WTC11 (cell line): ENCODE results near the gene PPM1M. TPM values are rescaled to one million over a fixed set of nuclear protein-coding genes. Genes with fewer than 3 reads are reported as not detected.

Experiments used
- ATAC-seq: fragments of 200-7000 bp; cut with Tn5 transposase; 2 replicates; pipeline ENCODE4 v1.10.0; 2021; ENCODE audit warnings: mild to moderate bottlenecking, moderate library complexity
- CTCF ChIA-PET: fragments of 300-600 bp; sonication (Branson Sonifier 250); formaldehyde crosslinking; loops from one replicate; lab custom pipeline; 2021; ENCODE audit warnings: antibody characterized with exemption; lab: Charles Lee
- POLR2A ChIA-PET: fragments of 350-600 bp; sonication (Branson Sonifier 250); formaldehyde crosslinking; loops from one replicate; lab custom pipeline; 2021; ENCODE audit warnings: antibody characterized with exemption; lab: Charles Lee
- DNase-seq: peaks from one replicate; pipeline ENCODE4 v3.0.0; 2021; ENCODE audit warnings: low spot score
- H3K27ac Mint-ChIP-seq: 2 replicates; pipeline ENCODE4 v1.8.0; 2021; ENCODE audit warnings: mixed read lengths
- H3K27me3 Mint-ChIP-seq: 2 replicates; pipeline ENCODE4 v1.8.0; 2021; ENCODE audit warnings: low read depth, mild to moderate bottlenecking, moderate library complexity, mixed read lengths
- H3K36me3 Mint-ChIP-seq: 2 replicates; pipeline ENCODE4 v1.8.0; 2021; ENCODE audit warnings: mixed read lengths
- H3K4me1 Mint-ChIP-seq: 2 replicates; pipeline ENCODE4 v1.8.0; 2022; ENCODE audit warnings: mixed read lengths
- H3K4me3 Mint-ChIP-seq: 2 replicates; pipeline ENCODE4 v1.8.0; 2021; ENCODE audit warnings: mild to moderate bottlenecking, moderate library complexity, mixed read lengths
- H3K9me3 Mint-ChIP-seq: 2 replicates; pipeline ENCODE4 v1.8.0; 2021; ENCODE audit warnings: mixed read lengths
- ATF1 ChIP-seq: sonication (generic); formaldehyde crosslinking; IDR thresholded peaks from 2 replicates; pipeline ENCODE4 v1.8.1; 2023; ENCODE audit warnings: mild to moderate bottlenecking, moderate library complexity, missing genetic modification reagents
- CBFB ChIP-seq: sonication (generic); formaldehyde crosslinking; IDR thresholded peaks from 2 replicates; pipeline ENCODE4 v1.8.1; 2022; ENCODE audit warnings: mild to moderate bottlenecking, low read depth, missing genetic modification reagents
- ESRRA ChIP-seq: sonication (generic); formaldehyde crosslinking; IDR thresholded peaks from 2 replicates; pipeline ENCODE4 v1.8.1; 2022; ENCODE audit warnings: mild to moderate bottlenecking, missing genetic modification reagents, borderline replicate concordance
- ETV6 ChIP-seq: sonication (generic); formaldehyde crosslinking; IDR thresholded peaks from 2 replicates; pipeline ENCODE4 v1.8.1; 2022; ENCODE audit warnings: mild to moderate bottlenecking, missing genetic modification reagents
- FOXK1 ChIP-seq: sonication (generic); formaldehyde crosslinking; IDR thresholded peaks from 2 replicates; pipeline ENCODE4 v1.8.0; 2022; ENCODE audit warnings: mild to moderate bottlenecking, moderate library complexity, missing genetic modification reagents
- HMGA2 ChIP-seq: fragments of 250-450 bp; sonication (Bioruptor Pico); IDR thresholded peaks from 2 replicates; pipeline ENCODE4 v1.4.0; 2021; ENCODE audit warnings: mild to moderate bottlenecking, moderate library complexity
- NFE2L1 ChIP-seq: sonication (generic); formaldehyde crosslinking; IDR thresholded peaks from 2 replicates; pipeline ENCODE4 v1.8.1; 2023; ENCODE audit warnings: missing genetic modification reagents
- NR1H2 ChIP-seq: sonication (generic); formaldehyde crosslinking; IDR thresholded peaks from 2 replicates; pipeline ENCODE4 v1.9.0; 2021; ENCODE audit warnings: mild to moderate bottlenecking, moderate library complexity, missing genetic modification reagents
- NR3C1 ChIP-seq: sonication (generic); formaldehyde crosslinking; conservative IDR thresholded peaks from 2 replicates; pipeline ENCODE4 v1.8.1; 2023; ENCODE audit warnings: low read depth, mild to moderate bottlenecking, missing genetic modification reagents
- OVOL2 ChIP-seq: fragments of 250-450 bp; sonication (Bioruptor Pico); IDR thresholded peaks from 2 replicates; pipeline ENCODE4 v1.9.0; 2021; ENCODE audit warnings: mild to moderate bottlenecking, borderline replicate concordance
- SMAD3 ChIP-seq: sonication (generic); formaldehyde crosslinking; IDR thresholded peaks from 2 replicates; pipeline ENCODE4 v1.8.0; 2022; ENCODE audit warnings: missing genetic modification reagents, mild to moderate bottlenecking, borderline replicate concordance
- TCF7 ChIP-seq: sonication (generic); formaldehyde crosslinking; IDR thresholded peaks from 2 replicates; pipeline ENCODE4 v1.8.0; 2022; ENCODE audit warnings: mild to moderate bottlenecking, low read depth, missing genetic modification reagents, moderate library complexity
- ZNF671 ChIP-seq: fragments of 250-450 bp; sonication (Bioruptor Pico); IDR thresholded peaks from 2 replicates; pipeline ENCODE4 v1.8.0; 2021; ENCODE audit warnings: mild to moderate bottlenecking
- total RNA-seq: library from RNA; stranded (reverse); gene quantifications from 3 replicates; pipeline ENCODE4 v1.2.3, GENCODE V29; 2021
- TF ChIP-seq, protein P1 (sequence below): fragments of 250-450 bp; sonication (Bioruptor Pico); IDR thresholded peaks from 2 replicates; pipeline ENCODE4 v1.9.0; 2021; ENCODE audit warnings: mild to moderate bottlenecking, borderline replicate concordance
- TF ChIP-seq, protein P2 (sequence below): sonication (generic); formaldehyde crosslinking; IDR thresholded peaks from 2 replicates; pipeline ENCODE4 v1.8.1; 2022; ENCODE audit warnings: low read depth, mild to moderate bottlenecking, moderate library complexity, missing genetic modification reagents, borderline replicate concordance
- TF ChIP-seq, protein P3 (sequence below): sonication (generic); formaldehyde crosslinking; IDR thresholded peaks from 2 replicates; pipeline ENCODE4 v1.8.1; 2022; ENCODE audit warnings: low read depth, missing genetic modification reagents, borderline replicate concordance
- TF ChIP-seq, protein P4 (sequence below): sonication (generic); formaldehyde crosslinking; IDR thresholded peaks from 2 replicates; pipeline ENCODE4 v1.8.0; 2022; ENCODE audit warnings: mild to moderate bottlenecking, missing genetic modification reagents
- TF ChIP-seq, protein P5 (sequence below): sonication (generic); formaldehyde crosslinking; IDR thresholded peaks from 2 replicates; pipeline ENCODE4 v1.8.1; 2022; ENCODE audit warnings: missing genetic modification reagents, borderline replicate concordance
- TF ChIP-seq, protein P6 (sequence below): sonication (generic); formaldehyde crosslinking; conservative IDR thresholded peaks from 2 replicates; pipeline ENCODE4 v1.8.1; 2022; ENCODE audit warnings: mild to moderate bottlenecking, missing genetic modification reagents
- TF ChIP-seq, protein P7 (sequence below): fragments of 200-600 bp; IDR thresholded peaks from 2 replicates; pipeline ENCODE4 v1.8.0; 2022; ENCODE audit warnings: antibody characterized with exemption

Gene PPM1M
- total RNA-seq, 1 experiment from 2014 or later, result 7.0 TPM

DNA sequence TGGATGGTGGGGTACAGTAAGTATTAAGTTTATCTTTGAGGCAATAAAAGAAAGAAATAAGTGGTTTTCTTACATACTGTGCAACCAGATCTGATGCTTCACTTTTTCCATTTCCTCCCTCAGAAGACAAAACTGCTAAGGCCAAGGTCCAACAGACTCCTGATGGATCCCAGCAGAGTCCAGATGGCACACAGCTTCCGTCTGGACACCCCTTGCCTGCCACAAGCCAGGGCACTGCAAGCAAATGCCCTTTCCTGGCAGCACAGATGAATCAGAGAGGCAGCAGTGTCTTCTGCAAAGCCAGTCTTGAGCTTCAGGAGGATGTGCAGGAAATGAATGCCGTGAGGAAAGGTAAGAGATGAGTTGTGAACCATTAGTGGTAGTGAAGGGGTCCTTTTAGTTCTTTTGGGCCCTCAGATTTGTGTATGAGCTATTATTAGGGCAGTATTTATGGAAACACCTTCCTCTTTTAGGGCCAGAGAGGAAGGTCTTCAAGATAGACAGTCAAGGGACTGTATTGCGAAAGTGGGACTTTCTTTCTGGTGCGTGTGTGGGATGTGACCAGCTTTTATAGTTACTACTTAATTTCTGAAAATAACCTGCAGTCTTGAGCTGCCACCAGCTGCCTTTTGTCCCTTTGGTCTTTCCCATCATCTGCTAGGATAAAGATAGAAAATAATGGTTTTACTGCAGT, 43.0 kb upstream of the PPM1M start:
- ChIA-PET POLR2A (no interaction called here), CTCF (interaction anchor here (1.3 kb wide), 1 partner anchor 18 kb away, joined by 10 read pairs; no protein-coding TSS in a partner anchor)
- Mint-ChIP-seq H3K36me3 (peaks cover 66% of the 10 kb centered on the region), H3K27ac (no peak overlapping the region), H3K9me3 (no peaks in the 10 kb centered on the region), H3K27me3 (peaks cover 2% of the 10 kb centered on the region; the same call in 1 of the 2 replicates), H3K4me3 (no peak overlapping the region), H3K4me1 (peaks cover 12% of the 10 kb centered on the region)
- DNase-seq, result no peak
- TF ChIP-seq, protein P1, sequence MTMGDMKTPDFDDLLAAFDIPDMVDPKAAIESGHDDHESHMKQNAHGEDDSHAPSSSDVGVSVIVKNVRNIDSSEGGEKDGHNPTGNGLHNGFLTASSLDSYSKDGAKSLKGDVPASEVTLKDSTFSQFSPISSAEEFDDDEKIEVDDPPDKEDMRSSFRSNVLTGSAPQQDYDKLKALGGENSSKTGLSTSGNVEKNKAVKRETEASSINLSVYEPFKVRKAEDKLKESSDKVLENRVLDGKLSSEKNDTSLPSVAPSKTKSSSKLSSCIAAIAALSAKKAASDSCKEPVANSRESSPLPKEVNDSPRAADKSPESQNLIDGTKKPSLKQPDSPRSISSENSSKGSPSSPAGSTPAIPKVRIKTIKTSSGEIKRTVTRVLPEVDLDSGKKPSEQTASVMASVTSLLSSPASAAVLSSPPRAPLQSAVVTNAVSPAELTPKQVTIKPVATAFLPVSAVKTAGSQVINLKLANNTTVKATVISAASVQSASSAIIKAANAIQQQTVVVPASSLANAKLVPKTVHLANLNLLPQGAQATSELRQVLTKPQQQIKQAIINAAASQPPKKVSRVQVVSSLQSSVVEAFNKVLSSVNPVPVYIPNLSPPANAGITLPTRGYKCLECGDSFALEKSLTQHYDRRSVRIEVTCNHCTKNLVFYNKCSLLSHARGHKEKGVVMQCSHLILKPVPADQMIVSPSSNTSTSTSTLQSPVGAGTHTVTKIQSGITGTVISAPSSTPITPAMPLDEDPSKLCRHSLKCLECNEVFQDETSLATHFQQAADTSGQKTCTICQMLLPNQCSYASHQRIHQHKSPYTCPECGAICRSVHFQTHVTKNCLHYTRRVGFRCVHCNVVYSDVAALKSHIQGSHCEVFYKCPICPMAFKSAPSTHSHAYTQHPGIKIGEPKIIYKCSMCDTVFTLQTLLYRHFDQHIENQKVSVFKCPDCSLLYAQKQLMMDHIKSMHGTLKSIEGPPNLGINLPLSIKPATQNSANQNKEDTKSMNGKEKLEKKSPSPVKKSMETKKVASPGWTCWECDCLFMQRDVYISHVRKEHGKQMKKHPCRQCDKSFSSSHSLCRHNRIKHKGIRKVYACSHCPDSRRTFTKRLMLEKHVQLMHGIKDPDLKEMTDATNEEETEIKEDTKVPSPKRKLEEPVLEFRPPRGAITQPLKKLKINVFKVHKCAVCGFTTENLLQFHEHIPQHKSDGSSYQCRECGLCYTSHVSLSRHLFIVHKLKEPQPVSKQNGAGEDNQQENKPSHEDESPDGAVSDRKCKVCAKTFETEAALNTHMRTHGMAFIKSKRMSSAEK (CRISPR knock-in tag), result no peak
- TF ChIP-seq, protein P2, sequence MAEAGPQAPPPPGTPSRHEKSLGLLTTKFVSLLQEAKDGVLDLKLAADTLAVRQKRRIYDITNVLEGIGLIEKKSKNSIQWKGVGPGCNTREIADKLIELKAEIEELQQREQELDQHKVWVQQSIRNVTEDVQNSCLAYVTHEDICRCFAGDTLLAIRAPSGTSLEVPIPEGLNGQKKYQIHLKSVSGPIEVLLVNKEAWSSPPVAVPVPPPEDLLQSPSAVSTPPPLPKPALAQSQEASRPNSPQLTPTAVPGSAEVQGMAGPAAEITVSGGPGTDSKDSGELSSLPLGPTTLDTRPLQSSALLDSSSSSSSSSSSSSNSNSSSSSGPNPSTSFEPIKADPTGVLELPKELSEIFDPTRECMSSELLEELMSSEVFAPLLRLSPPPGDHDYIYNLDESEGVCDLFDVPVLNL (CRISPR knock-in tag), result no peak
- TF ChIP-seq NFE2L1 (CRISPR knock-in tag) (no peak), ATF1 (CRISPR knock-in tag) (no peak), ZNF671 (CRISPR knock-in tag) (no peak), HMGA2 (CRISPR knock-in tag) (no peak), CBFB (no peak), ESRRA (CRISPR knock-in tag) (no peak), SMAD3 (no peak), FOXK1 (no peak), NR1H2 (CRISPR knock-in tag) (no peak), TCF7 (CRISPR knock-in tag) (no peak), OVOL2 (CRISPR knock-in tag) (no peak), NR3C1 (CRISPR knock-in tag) (no peak), ETV6 (CRISPR knock-in tag) (no peak)
- TF ChIP-seq, protein P3, sequence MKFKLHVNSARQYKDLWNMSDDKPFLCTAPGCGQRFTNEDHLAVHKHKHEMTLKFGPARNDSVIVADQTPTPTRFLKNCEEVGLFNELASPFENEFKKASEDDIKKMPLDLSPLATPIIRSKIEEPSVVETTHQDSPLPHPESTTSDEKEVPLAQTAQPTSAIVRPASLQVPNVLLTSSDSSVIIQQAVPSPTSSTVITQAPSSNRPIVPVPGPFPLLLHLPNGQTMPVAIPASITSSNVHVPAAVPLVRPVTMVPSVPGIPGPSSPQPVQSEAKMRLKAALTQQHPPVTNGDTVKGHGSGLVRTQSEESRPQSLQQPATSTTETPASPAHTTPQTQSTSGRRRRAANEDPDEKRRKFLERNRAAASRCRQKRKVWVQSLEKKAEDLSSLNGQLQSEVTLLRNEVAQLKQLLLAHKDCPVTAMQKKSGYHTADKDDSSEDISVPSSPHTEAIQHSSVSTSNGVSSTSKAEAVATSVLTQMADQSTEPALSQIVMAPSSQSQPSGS (CRISPR knock-in tag), result no peak
- TF ChIP-seq, protein P4, sequence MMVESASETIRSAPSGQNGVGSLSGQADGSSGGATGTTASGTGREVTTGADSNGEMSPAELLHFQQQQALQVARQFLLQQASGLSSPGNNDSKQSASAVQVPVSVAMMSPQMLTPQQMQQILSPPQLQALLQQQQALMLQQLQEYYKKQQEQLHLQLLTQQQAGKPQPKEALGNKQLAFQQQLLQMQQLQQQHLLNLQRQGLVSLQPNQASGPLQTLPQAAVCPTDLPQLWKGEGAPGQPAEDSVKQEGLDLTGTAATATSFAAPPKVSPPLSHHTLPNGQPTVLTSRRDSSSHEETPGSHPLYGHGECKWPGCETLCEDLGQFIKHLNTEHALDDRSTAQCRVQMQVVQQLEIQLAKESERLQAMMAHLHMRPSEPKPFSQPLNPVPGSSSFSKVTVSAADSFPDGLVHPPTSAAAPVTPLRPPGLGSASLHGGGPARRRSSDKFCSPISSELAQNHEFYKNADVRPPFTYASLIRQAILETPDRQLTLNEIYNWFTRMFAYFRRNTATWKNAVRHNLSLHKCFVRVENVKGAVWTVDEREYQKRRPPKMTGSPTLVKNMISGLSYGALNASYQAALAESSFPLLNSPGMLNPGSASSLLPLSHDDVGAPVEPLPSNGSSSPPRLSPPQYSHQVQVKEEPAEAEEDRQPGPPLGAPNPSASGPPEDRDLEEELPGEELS, result no peak
- TF ChIP-seq, protein P5, sequence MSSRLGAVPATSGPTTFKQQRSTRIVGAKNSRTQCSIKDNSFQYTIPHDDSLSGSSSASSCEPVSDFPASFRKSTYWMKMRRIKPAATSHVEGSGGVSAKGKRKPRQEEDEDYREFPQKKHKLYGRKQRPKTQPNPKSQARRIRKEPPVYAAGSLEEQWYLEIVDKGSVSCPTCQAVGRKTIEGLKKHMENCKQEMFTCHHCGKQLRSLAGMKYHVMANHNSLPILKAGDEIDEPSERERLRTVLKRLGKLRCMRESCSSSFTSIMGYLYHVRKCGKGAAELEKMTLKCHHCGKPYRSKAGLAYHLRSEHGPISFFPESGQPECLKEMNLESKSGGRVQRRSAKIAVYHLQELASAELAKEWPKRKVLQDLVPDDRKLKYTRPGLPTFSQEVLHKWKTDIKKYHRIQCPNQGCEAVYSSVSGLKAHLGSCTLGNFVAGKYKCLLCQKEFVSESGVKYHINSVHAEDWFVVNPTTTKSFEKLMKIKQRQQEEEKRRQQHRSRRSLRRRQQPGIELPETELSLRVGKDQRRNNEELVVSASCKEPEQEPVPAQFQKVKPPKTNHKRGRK (CRISPR knock-in tag), result no peak
- TF ChIP-seq, protein P6, sequence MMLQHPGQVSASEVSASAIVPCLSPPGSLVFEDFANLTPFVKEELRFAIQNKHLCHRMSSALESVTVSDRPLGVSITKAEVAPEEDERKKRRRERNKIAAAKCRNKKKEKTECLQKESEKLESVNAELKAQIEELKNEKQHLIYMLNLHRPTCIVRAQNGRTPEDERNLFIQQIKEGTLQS, result no peak
- TF ChIP-seq, protein P7, sequence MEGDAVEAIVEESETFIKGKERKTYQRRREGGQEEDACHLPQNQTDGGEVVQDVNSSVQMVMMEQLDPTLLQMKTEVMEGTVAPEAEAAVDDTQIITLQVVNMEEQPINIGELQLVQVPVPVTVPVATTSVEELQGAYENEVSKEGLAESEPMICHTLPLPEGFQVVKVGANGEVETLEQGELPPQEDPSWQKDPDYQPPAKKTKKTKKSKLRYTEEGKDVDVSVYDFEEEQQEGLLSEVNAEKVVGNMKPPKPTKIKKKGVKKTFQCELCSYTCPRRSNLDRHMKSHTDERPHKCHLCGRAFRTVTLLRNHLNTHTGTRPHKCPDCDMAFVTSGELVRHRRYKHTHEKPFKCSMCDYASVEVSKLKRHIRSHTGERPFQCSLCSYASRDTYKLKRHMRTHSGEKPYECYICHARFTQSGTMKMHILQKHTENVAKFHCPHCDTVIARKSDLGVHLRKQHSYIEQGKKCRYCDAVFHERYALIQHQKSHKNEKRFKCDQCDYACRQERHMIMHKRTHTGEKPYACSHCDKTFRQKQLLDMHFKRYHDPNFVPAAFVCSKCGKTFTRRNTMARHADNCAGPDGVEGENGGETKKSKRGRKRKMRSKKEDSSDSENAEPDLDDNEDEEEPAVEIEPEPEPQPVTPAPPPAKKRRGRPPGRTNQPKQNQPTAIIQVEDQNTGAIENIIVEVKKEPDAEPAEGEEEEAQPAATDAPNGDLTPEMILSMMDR, result no peak
- no peak for ATAC-seq
